ENCODE data around the gene SCT. TPM values are rescaled to one million over a fixed set of nuclear protein-coding genes. Genes with fewer than 3 reads are reported as not detected.

SCT gene
- total RNA-seq, 1 donor from 2014 or later, result 1.7 TPM

GRCh38 chr11:646214-646613 lies 19.2 kb upstream of the SCT start:
- DNase-seq (ENCODE audit: low spot score in 2 of 2, unreplicated experiment in 2 of 2), result no peak
- H3K27me3 Mint-ChIP-seq (ENCODE audit: low read depth), result peaks cover 3% of the 10 kb centered on the region
- no peaks in the 10 kb centered on the region for H3K9me3 Mint-ChIP-seq
- H3K27ac Mint-ChIP-seq, result no peak overlapping the region
- no peak for TF ChIP-seq CTCF (IDR thresholded peaks at IDR 0.05; ENCODE audit: unreplicated experiment)
- H3K36me3 Mint-ChIP-seq, result peaks cover 8% of the 10 kb centered on the region
- H3K4me3 Mint-ChIP-seq, result no peak overlapping the region
- no peaks in the 10 kb centered on the region for H3K4me1 Mint-ChIP-seq

- Mint-ChIP-seq H3K4me1 (no peaks in the 10 kb centered on the region), H3K27ac (no peak overlapping the region), H3K27me3 (ENCODE audit: low read depth) (peaks cover 6% of the 10 kb centered on the region), H3K36me3 (peaks cover 8% of the 10 kb centered on the region), H3K9me3 (no peaks in the 10 kb centered on the region), H3K4me3 (no peak overlapping the region)
- no peak for DNase-seq (ENCODE audit: low spot score in 2 of 2, unreplicated experiment in 2 of 2)
- no peak for TF ChIP-seq CTCF (IDR thresholded peaks at IDR 0.05; ENCODE audit: unreplicated experiment)
These were observed 18.6 kb upstream of the SCT start for GRCh38 chr11:645536-645935.

- H3K27me3 Mint-ChIP-seq (ENCODE audit: low read depth), result peaks cover 13% of the 10 kb centered on the region
- H3K27ac Mint-ChIP-seq, result no peak overlapping the region
- H3K4me1 Mint-ChIP-seq, result peaks cover 2% of the 10 kb centered on the region
- H3K9me3 Mint-ChIP-seq, result no peaks in the 10 kb centered on the region
- H3K4me3 Mint-ChIP-seq, result no peak overlapping the region
- H3K36me3 Mint-ChIP-seq, result peaks cover 8% of the 10 kb centered on the region
- TF ChIP-seq CTCF (IDR thresholded peaks at IDR 0.05; ENCODE audit: unreplicated experiment), result no peak
- no peak for DNase-seq (ENCODE audit: low spot score in 2 of 2, unreplicated experiment in 2 of 2)
These were observed 17.1 kb upstream of the SCT start for GRCh38 chr11:643849-644738.

GRCh38 chr11:643366-643765 lies 16.4 kb upstream of the SCT start:
- Mint-ChIP-seq H3K36me3 (peaks cover 4% of the 10 kb centered on the region), H3K4me3 (no peak overlapping the region)
- no peak for TF ChIP-seq CTCF (IDR thresholded peaks at IDR 0.05; ENCODE audit: unreplicated experiment)

GRCh38 chr11:641806-642370 lies 14.9 kb upstream of the SCT start:
- Mint-ChIP-seq H3K36me3 (peaks cover 1% of the 10 kb centered on the region), H3K27me3 (ENCODE audit: low read depth) (peaks cover 33% of the 10 kb centered on the region), H3K27ac (no peak overlapping the region), H3K9me3 (no peaks in the 10 kb centered on the region), H3K4me1 (peaks cover 15% of the 10 kb centered on the region), H3K4me3 (no peak overlapping the region)
- no peak for TF ChIP-seq CTCF (IDR thresholded peaks at IDR 0.05; ENCODE audit: unreplicated experiment)
- DNase-seq (ENCODE audit: low spot score in 2 of 2, unreplicated experiment in 2 of 2), result no peak

More at GRCh38 chr11:643366-643765, 16.4 kb upstream of the SCT start:
- Mint-ChIP-seq H3K4me1 (peaks cover 9% of the 10 kb centered on the region), H3K27ac (no peak overlapping the region), H3K9me3 (no peaks in the 10 kb centered on the region), H3K27me3 (ENCODE audit: low read depth) (peaks cover 20% of the 10 kb centered on the region)
- no peak for DNase-seq (ENCODE audit: low spot score in 2 of 2, unreplicated experiment in 2 of 2)
